HG03060 (cell line): ENCODE results near the gene RPS6KA6.
A peak's percentile ranks its signal among the peaks of the same experiment; 100 is the strongest.
"Not testable (repeated sequence)": the region's sequence is repeated elsewhere in the genome, so short reads cannot be mapped to it uniquely, and the experiment has no call there.

Experiments used
- ATAC-seq: cut with Tn5 transposase; IDR thresholded peaks from one replicate; pipeline ENCODE4 v1.9.1; 2021; ENCODE audit warnings: low read depth, moderate number of reproducible peaks; ENCODE audit not compliant: unreplicated experiment

Gene RPS6KA6

DNA sequence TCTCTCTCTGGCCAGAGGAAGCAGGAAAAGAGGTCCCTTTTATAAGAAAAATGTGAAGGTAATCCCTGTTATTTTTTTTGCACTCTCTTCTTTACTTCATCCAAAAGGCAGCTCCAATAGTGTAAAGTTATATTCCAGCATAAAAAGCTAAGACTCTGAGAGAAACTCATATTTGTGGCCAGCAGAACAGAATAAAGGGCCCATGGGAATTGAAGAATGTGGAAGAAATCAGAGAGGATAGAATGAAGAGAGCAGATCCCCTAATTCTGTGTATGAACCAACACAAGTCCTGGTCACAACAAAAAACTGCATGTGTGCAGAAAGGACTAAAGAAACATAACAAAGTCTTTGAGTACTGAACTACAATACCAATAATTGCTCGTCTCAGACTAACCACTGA, 22.3 kb downstream of the RPS6KA6 start:
- no peak for ATAC-seq

DNA sequence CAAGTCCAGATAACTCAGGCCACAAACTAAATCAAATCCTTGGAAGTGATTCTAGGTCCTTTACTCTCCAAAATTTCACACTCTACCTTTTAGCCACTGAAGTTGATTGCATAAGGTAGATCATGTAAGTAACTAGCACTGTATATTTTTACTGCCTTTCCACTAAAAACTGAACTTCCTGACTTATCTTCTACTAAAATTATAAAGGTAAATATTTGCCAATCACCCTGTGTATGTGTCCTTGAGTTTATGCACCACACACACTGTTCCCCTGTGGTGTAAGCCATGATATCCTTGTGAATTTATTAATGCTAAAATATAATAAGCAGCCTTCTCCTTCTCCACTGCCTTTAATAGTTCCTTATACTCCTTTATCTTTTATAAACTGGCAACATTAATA, 25.6 kb downstream of the RPS6KA6 start:
- ATAC-seq: no peak

DNA sequence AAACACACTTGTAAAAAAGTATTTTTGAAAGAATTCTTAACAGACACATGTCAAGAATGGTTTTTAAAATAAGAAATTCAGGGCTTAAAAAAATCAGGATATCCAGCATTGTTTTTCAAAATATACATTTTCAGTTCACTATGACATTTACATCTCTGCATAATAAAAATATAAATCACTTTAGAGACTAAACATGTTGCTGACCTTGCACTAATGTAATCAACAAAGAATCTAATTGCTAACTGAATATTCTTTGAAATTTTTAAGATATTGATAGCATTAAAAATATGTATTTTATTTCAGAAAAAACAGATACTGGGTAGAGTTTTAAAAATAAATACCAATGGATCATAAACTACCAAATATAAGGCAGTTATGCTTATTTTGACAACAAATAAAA, 26.4 kb downstream of the RPS6KA6 start:
- no peak for ATAC-seq

DNA sequence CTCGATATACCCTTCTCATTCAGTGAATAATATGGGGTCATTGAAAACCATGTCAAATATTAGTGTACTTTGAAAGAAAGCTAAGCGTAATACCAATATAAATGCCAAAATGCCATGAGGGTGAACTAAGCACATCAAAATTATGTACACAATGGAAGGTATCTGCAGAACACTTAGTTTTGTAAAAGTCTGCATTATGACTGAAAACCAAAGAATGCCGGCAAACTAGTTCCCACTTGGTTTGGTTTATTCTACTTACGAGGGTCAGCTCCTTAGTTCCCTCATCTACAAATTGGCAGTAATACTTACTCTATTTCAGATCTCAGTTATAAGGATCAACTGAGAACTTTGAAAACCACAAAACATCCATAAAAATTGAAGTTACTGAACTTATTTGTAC, 27.3 kb downstream of the RPS6KA6 start:
- ATAC-seq: no peak

DNA sequence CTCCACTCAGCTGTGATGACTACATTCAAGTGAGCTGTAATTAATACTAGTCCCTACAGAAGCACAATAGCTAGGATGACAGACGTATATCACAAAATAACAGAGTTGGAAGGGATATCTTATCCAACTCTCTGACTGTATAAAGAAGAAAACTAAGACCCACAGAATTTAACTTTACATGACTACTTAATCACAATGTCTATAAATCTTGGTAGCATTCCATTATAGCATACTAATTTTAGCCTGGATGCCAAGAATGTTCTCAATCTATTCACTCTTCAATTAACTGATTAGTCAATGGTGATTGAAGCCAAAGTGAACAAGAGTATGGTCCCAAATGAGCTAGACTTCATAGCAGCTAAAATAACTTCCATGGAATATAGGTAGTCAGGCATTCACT, 31.2 kb downstream of the RPS6KA6 start:
- no peak for ATAC-seq

DNA sequence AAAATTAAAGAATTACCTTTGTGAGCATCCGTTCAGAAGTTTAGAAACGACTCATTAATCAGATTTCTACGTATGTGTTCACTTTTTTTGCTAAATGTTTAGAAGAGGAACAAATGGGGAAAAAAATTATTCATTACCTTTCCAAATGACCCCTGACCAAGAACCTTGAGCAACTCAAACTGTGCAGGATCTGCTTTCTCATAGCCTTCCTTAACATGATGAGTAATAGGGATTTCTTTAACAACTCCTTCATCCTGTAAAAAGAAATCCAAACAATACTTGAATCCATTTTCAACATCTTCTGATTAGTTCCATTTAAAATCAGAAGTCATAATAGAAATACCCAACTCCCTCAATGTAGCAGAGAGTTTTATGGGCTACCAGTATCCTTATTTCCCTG, 32.1 kb downstream of the RPS6KA6 start:
- ATAC-seq: no peak

DNA sequence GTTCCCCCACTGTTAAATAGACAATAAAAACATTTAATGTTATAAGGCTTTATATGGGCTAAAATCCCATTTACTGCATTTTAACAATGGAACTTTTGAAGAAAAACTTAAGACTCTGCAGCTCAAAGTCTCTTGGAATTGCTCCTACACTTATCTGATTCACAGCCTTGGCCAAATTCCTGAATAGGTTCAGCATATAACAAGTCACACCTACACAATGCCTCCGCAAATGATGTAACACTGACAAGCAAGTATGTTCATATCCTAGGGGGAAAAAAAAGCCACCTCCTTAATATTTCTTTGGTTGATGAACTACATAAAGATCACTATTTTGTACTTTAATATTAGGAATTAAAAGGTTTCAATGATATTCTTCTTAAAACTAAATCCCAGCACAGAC, 34.5 kb downstream of the RPS6KA6 start:
- ATAC-seq: no peak

DNA sequence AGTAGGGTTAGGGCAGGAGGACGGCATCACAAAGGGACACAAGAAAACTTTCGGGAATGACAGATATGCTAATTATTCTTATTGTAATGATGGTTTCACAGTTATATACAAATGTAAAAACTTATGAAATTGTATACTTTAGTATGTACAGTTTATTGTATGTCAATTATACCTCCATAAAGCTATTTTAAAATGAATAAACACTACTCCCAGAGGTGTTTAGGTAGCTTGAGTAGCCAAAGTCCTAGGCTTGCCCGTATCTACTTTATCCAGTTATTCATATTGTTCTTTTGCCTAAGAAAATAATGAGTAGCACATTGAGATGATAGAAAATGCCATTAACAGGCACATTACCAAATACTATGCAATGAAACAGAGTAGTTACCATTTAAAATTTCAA, 43.0 kb downstream of the RPS6KA6 start:
- ATAC-seq: no peak

DNA sequence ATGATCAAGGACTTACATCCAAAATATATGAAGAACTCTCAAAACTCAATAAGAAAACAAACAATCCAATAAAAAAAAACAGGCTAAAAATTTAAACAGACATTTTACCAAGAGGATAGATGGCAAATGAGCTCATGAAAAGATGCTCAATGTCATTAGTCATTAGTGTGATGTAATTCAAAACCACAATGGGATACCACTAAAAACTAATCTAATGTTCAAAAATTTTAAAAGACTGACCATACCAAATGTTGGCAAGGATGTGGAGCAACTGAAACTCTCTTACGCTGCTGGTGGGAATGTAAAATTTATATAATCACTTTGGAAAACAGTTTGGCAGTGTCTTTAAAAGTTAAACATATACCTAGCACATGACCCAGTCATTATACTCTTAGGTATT, 43.7 kb downstream of the RPS6KA6 start:
- no peak for ATAC-seq

DNA sequence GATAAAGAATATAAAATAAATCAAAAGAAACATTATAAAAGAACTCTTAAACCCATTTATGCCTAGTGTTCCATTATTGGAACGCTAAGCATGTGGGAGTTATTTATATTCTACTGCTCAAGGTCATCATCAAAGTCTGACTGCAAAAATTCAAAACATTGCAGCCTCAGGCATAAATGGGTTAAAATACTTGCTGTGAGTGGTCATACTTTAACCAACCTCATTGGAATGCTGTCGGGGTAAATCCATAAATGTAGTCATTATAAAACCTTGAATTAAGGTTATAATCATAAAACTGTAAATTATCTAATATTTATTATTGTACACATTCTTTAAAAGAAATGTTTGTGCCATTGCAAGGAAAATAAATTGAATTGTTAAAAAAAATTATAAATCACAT, 55.0 kb downstream of the RPS6KA6 start:
- ATAC-seq: no peak

DNA sequence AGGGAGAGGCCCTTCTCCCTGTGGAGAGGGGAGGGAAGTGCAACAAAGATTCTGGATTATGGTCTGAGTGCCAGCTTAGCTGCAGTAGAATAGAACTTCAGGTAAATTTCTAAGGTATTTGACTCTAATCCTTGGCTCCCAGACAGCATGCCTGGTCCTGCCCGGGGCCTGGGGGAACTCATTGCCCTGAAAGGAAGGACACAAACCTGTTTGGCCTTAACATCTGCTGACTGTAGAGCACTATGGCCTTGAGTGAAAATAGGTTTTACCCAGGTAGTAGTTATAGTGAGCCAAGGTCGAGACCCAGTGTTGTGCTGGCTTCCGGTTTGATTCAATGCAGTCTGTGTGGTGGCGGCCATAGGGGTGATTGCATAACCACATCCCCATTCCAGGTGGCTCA, 64.4 kb downstream of the RPS6KA6 start:
- ATAC-seq: no peak

DNA sequence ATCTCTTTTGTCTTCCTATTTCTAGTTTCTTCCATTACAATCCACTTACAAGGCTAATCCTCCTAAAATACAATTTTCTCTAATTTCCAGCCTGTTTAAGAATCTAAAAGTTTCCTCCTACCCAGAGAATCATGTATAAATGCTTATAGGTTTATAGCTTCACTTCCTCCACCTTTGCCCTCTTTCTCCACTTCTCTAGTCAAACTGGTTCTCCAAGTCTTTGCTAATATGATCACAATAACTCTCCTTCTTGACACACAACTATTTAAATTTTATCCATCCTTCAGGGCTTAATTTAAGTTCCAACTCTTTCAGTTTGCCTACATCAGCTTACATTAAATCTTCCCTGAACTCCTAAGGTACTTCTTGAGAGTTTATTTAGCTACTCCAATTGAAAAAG, 69.2 kb downstream of the RPS6KA6 start:
- ATAC-seq: no peak

DNA sequence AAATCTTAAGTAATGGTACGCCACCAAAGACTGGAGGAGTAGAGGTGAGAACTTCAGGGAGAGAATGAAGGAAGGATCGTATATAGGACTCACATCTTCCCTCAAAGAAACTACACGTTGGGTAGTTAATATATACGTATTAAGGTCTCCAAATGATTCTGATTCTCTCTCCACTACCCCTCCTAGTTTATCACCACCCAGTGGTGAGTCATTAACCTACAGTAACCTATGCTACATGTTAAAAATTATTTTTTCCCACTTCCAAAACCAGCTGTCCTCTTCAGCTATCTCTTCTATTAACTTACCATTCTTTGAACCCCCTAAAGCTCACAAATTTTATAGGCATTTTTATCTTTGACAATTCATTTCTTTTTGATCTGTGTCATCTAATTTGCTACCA, 69.7 kb downstream of the RPS6KA6 start:
- ATAC-seq: no peak

DNA sequence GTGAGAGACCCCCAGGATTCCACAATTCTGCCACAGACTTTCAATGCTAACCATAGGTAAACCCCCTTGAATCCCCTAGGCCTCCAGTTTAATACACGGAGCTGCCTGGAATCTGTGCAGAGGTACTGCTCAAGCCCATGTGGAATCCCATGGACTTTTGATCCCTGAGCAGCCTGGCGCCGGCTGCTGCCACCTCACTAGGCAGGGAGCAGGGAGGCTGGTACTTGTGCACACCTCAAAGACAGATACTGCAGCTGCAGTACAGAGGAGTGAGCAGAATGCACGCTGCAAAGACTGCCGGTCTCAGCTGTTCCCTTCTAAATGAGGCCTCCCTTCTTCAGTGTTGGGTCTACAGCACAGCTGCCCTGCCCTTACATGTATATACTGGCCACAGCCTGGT, 79.4 kb downstream of the RPS6KA6 start:
- ATAC-seq: no peak

DNA sequence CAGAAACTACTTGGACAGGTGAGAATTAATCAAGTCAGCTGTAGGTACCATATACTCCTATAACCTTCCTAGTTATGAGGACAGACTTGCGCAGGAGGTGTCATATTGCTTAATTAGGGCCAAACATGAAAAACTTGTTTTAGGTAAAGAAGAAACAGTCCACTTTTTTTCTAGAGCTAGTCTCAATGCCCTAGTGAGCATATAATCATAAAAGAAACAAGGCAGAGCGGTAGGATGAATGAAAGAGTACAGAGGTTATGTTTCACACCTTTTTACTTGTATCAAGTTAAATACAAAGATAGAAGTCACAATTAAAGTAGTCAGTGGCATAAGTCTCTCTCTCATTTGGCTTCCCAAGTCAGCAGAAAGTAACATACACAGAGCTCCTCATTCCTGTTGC, 88.9 kb downstream of the RPS6KA6 start:
- no peak for ATAC-seq

DNA sequence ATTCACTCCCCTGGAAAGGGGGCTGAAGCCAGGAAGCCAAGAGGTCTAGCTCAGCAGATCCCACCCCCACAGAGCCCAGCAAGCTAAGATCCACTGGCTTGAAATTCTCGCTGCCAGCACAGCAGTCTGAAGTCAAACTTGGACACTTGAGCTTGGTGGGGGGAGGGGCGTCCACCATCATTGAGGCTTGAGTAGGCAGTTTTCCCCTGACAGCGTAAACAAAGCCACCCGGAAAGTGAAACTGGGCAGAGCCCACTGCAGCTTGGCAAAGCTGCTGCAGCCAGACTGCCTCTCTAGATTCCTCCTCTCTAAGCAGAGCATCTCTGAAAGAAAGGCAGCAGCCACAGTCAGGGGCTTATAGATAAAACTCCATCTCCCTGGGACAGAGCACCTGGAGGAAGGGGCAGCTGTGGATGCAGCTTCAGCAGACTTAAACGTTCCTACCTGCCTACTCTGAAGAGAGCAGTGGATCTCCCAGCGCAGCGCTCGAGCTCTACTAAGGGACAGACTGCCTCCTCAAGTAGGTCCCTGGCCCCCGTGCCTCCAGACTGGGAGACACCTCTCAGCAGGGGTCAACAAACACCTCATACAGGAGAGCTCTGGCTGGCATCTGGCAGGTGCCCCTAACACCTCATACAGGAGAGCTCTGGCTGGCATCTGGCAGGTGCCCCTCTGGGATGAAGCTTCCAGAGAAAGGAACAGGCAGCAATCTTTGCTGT, 108.4 kb downstream of the RPS6KA6 start:
- not testable (repeated sequence) for ATAC-seq

DNA sequence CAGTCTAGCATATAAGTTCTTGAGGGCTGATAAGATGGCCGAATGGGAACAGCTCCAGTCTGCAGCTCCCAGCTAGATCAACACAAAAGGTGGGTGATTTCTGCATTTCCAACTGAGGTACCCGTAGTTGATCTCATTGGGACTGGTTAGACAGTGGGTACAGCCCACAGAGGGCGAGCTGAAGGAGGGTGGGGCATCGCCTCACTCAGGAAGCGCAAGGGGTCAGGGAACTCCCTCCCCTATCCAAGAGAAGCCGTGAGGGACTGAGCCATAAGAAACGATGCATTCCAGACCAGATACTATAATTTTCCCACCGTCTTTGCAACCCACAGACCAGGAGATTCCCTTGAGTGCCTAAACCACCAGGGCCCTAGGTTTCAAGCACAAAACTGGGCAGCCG, 109.0 kb downstream of the RPS6KA6 start:
- no peak for ATAC-seq

DNA sequence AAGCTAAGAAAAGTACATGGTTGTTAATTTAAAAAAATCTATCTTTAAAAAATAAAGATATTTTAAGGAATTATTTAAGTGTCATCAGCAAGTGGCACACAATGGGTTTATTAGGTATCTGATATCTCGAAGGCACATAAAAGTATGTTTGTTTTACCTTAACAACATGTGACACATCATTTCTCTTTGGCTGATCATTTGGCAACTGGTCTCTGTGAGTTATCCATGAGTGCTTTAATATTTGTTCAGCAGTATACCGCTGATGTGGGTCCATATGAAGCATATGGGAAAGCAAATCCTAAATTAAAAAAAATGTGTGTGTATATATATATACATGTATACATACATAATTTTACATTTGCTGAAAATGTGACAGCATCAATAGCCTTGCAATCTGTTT, 123.2 kb downstream of the RPS6KA6 start:
- no peak for ATAC-seq

DNA sequence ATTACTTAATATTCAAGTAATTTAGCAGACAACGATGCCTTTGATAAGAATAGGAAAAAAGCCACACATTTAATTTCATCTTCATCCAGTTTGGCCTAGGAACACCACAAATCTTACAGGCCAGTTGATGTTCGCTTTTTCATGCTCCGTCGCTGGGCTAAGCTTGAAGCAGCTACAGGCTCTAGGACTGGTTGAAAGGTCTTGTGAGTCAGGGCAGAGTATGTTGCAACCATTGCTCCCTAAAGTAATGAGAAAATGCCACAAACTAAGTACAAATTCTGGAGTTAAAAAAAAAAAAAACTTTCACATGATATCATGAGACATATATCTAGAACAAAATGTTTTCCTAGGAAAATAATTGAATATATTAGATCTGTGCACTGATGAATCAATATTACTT, 123.8 kb downstream of the RPS6KA6 start:
- ATAC-seq: no peak

DNA sequence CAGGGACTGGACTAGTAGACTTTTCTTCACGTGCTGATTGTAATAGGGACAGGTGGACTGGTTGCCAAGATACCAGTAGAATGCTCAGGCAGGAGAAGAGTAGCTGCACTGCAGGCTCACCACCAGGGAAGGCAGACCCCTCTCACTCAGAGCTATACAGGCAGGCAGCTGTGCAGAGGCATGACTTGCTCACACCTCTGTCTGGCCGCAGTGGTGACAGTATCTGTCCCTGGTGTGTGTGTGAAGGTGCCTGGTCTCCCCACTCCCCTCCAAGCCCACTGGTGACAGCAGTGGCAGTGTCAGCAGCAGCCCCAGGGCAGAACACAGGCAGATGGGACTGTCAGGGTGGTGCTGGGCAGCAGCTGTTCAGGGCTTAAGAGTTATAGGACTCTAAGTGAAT, 140.7 kb downstream of the RPS6KA6 start:
- no peak for ATAC-seq

DNA sequence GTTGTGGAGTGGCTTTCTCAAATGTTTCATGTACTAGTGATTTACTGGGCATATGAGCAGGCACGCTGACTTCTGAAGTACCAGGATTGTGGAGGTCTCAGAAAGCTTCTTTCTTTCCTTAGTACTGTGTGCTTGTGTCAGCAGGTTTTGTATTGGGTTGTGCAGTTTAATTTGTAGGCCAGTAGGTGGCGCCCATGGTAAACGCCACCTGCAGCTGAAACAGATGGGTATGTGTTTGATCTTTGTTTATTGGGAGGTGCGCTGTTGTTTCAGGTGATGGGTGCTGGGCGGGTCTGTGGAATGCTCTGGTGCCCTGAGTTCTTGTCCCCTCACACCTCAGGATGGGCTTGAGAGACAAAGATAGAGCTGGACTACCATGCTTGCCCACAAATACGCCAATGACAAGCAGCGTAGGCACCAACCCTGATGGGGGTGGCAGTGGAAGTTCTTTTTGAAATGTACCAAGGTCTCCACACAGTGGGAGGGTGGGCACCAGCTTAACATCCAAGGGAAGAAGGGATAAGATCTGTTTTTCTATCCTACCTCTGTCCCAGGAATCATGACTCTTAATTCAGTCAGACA, 141.5 kb downstream of the RPS6KA6 start:
- ATAC-seq: peak; percentile 60

DNA sequence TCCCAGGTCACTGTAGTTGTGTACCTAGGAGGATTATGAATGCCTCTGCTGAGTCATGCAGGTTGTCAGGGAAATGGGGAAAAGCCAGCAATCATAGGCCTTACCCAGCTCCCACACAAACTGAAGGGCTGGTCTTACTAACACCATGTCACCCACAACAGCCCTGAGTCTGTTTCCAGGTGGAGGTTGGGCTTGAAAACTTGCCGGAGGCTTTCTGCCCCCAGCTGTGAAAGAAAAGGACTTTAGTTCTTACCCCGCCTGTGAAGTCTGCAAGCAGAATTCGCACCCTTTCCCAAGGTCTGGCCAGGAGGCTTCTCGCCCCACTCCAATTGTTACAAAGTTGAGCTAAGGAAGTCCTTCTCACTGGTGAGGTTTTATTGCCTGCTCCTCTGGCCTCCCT, 143.9 kb downstream of the RPS6KA6 start:
- ATAC-seq: no peak
